Muscle of leg (tissue), 11 donors: ENCODE results near the gene LGI2. TPM values are rescaled to one million over a fixed set of nuclear protein-coding genes. Genes with fewer than 3 reads are reported as not detected.
"Not testable (repeated sequence)": the region's sequence is repeated elsewhere in the genome, so short reads cannot be mapped to it uniquely, and the experiment has no call there.

Source experiments
- DNase-seq: peaks from one replicate; pipeline ENCODE4 v3.0.0; 2013
- H3K27ac ChIP-seq: one replicate; pipeline ENCODE4 v1.5.1; 2013; ENCODE audit warnings: mild to moderate bottlenecking, low read length, control low read depth
- H3K27me3 ChIP-seq: one replicate; pipeline ENCODE4 v1.6.1; 2013; ENCODE audit warnings: low read length; ENCODE audit not compliant: control insufficient read depth, insufficient read depth
- H3K36me3 ChIP-seq: one replicate; pipeline ENCODE4 v1.6.1; 2013; ENCODE audit warnings: low read length; ENCODE audit not compliant: control insufficient read depth, insufficient read depth
- H3K4me1 ChIP-seq: one replicate; pipeline ENCODE4 v1.6.1; 2013; ENCODE audit warnings: low read length; ENCODE audit not compliant: control insufficient read depth, insufficient read depth
- H3K4me3 ChIP-seq: one replicate; pipeline ENCODE4 v1.5.1; 2013; ENCODE audit warnings: low read length, control low read depth
- H3K9me3 ChIP-seq: replicated peaks from 2 replicates; pipeline ENCODE4 v1.6.1; 2013; ENCODE audit warnings: low read depth, low read length; ENCODE audit not compliant: control insufficient read depth
- WGBS: methylation state at CpG from one replicate; pipeline ENCODE4 v1.1.5; 2013; ENCODE audit warnings: missing lambda C conversion rate; ENCODE audit not compliant: insufficient coverage; 5-methylcytosine and 5-hydroxymethylcytosine counted together
- polyA plus RNA-seq, 8 donors: library from polyadenylated mRNA; unstranded; fragments of 120-200 nt; gene quantifications; one replicate each; pipeline versions ENCODE4 v1.2.1 to v1.2.3, GENCODE V29; 2013; ENCODE audit warnings: inconsistent platforms in 1 of 8, low replicate concordance in 1 of 8; ENCODE audit not compliant: insufficient read length in 8 of 8, insufficient read depth in 1 of 8
- total RNA-seq: library from RNA; stranded (reverse); fragments of 120-200 nt; gene quantifications from one replicate; pipeline ENCODE4 v1.2.4, GENCODE V29; 2013

Gene LGI2
- total and polyA plus RNA-seq, 9 donors: 2.6 to 7.3 (median 5.1) TPM

GRCh38 chr4:25022766-25023165, 8.0 kb downstream of the LGI2 start:
- DNase-seq: peak; percentile 69

DNA sequence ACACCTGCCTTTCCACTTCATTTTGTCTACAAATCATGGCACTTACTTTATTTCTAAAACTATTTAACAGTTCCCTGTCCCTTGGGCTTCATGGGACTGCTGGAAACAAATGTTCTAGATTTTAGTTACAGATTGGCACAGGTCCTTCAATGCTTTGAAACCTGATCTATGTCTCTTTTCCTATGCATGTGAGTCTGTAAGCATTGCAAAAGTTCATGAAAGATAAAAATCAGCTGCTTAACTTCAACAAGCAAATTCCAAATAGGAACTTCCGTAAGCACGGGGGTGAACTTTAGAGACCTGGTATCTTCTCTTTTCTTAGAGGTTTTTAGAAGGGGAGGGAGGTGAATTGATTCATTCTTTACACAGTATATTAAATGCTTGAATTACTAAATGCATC, 9.5 kb downstream of the LGI2 start:
- no peak overlapping the region for H3K27ac ChIP-seq

More at GRCh38 chr4:25022766-25023165, 8.0 kb downstream of the LGI2 start:
- 100% methylated on average over 1 of the region's 1 CpG for WGBS
- Histone ChIP-seq H3K36me3 (no peaks in the 10 kb centered on the region), H3K27ac (no peak overlapping the region), H3K27me3 (no peaks in the 10 kb centered on the region), H3K9me3 (no peaks in the 10 kb centered on the region), H3K4me3 (no peak overlapping the region), H3K4me1 (peaks cover 9% of the 10 kb centered on the region)

DNA sequence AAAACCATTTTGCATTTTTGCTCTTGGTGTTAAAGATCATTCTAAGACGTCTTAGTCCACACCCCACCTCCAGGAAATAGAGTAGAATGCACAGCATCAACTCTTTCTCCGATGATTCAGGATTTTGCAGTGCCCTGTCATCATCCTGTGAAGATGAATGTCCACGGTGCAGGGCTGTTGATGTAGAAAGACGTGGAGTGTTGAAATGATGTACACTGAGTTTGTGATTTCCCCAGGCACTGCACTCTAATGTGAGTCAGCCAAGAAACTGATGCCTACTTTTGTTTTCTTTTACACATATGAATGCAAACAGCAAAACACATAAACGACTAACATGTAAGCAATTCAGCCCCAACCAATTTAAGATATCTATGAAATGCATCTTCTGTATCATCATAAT, 10.5 kb downstream of the LGI2 start:
- DNase-seq: no peak
- Histone ChIP-seq H3K9me3 (no peaks in the 10 kb centered on the region), H3K4me1 (peaks cover 9% of the 10 kb centered on the region), H3K36me3 (no peaks in the 10 kb centered on the region), H3K27ac (no peak overlapping the region), H3K4me3 (no peak overlapping the region), H3K27me3 (no peaks in the 10 kb centered on the region)
- WGBS: no CpG with 5 or more reads among the region's 5 CpGs

More for the DNA sequence above, 9.5 kb downstream of the LGI2 start:
- H3K36me3 ChIP-seq: no peaks in the 10 kb centered on the region
- no peaks in the 10 kb centered on the region for H3K27me3 ChIP-seq
- H3K4me3 ChIP-seq: no peak overlapping the region
- DNase-seq: peak; percentile 75
- H3K9me3 ChIP-seq: no peaks in the 10 kb centered on the region
- WGBS: no CpG with 5 or more reads among the region's 2 CpGs
- peaks cover 9% of the 10 kb centered on the region for H3K4me1 ChIP-seq

DNA sequence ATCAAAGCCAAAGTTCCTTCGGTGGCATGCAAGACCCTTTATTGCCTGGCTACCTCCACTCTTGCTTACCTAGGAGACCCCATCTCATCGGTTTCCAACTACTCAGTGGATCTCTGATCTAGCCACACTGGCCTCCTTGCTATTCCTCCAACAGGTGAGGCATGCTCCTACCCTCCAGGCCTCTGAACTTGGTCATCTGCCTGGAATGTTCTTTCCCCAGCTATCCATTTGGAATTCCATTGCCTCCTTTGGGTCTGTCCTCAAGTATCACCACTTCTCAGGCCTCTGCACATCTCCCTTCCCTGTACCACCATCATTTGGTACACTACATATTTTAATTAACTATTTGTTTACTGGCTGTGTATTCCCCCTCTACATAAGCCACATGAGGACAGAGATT, 11.2 kb downstream of the LGI2 start:
- Histone ChIP-seq H3K9me3 (no peaks in the 10 kb centered on the region), H3K27ac (no peak overlapping the region), H3K36me3 (no peaks in the 10 kb centered on the region), H3K4me1 (peaks cover 10% of the 10 kb centered on the region), H3K4me3 (no peak overlapping the region), H3K27me3 (no peaks in the 10 kb centered on the region)
- DNase-seq: no peak
- WGBS: 89% methylated on average over 2 of the region's 2 CpGs

DNA sequence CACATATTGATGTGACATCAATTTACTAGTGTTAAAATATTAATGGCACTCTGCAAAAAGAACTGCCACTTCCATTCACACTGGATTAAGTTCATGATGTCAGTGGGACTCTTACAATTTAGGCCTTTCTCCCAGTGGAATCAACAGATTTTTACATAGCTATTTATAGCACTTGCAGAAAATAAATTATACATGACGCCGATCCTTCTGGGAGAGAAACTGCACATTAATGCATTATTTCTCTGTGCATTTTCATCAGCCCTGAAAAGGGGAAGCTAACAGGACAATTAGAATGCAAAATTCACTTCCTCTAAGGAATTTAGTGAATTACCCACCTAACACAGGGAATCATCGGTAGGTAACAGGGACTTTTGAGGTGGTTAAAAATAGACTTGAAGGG, 15.7 kb downstream of the LGI2 start:
- no peaks in the 10 kb centered on the region for H3K27me3 ChIP-seq
- no peak overlapping the region for H3K4me3 ChIP-seq
- WGBS: no CpG with 5 or more reads among the region's 3 CpGs
- peaks cover 9% of the 10 kb centered on the region for H3K4me1 ChIP-seq
- peak; percentile 57 for DNase-seq
- no peak overlapping the region for H3K27ac ChIP-seq
- H3K9me3 ChIP-seq: no peaks in the 10 kb centered on the region
- no peaks in the 10 kb centered on the region for H3K36me3 ChIP-seq

DNA sequence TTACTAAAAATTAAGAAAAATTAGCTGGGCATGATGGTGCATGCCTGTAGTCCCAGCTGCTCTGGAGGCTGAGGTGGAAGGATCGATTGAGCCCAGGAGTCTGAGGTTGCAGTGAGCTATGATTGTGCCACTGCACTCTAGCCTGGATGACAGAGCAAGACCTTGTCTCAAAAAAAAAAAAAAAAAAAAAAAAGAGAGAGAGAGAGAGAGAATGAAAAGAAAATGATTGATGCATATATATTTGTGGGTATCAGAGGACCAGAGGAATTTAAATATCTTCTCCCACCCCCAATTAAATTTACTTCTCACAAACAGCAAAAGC, 16.1 kb downstream of the LGI2 start:
- not testable (repeated sequence) for H3K4me3 ChIP-seq, H3K27me3 ChIP-seq, DNase-seq, H3K36me3 ChIP-seq, H3K9me3 ChIP-seq, H3K4me1 ChIP-seq
- peak overlapping the region; percentile 74 for H3K27ac ChIP-seq
- no CpG with 5 or more reads among the region's 1 CpG for WGBS

DNA sequence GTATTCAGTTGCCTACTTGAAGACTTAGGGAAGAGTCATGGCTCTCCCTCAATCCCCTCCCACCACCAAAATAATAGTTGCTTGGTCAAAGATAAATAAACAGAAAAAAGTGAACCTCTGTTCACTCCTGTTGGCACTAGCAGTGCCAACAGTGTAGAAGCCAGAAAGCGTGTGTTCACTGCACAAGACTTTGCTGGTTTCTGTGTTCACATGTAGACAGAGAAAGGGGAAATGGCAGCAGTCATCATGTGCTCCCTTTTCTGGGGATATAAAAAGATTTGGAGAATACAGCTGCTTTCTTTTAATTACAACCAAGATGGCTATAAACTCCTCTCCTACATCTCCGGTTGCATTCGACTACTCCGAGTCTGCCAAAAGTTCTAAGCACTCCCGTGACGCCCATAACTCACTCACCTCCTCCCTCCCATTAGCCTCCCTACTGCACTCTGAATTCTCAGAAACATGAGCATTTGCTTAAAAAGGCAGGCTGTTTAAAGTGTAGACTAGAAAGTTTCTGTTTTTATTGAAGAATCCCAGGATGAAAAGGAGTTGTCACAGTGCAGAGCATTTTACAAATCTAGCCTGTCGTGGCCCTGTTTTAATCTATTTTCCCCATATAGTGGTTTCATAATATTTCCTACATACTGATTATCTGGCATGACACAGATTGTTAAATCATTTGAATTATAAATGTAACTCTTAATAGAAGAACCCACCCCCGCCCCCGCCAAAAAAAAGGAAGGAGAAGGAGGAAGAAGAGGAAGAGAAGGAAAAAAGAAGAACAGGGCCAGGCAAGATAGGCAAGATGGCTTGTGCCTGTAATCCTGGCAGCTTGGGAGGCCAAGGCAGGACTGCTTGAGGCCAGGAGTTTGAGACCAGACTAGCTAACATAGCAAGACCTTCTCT, 16.7 kb downstream of the LGI2 start:
- Histone ChIP-seq H3K9me3 (no peaks in the 10 kb centered on the region), H3K27ac (peak overlapping the region; percentile 74), H3K4me1 (peaks cover 9% of the 10 kb centered on the region), H3K36me3 (no peaks in the 10 kb centered on the region), H3K27me3 (no peaks in the 10 kb centered on the region), H3K4me3 (no peak overlapping the region)
- 4% methylated on average over 4 of the region's 9 CpGs for WGBS
- peak; percentile 97 for DNase-seq

GRCh38 chr4:25012655-25013054, 18.1 kb downstream of the LGI2 start:
- Histone ChIP-seq H3K27ac (no peak overlapping the region), H3K9me3 (no peaks in the 10 kb centered on the region), H3K36me3 (no peaks in the 10 kb centered on the region), H3K27me3 (no peaks in the 10 kb centered on the region), H3K4me1 (peaks cover 9% of the 10 kb centered on the region), H3K4me3 (no peak overlapping the region)
- WGBS: 40% methylated on average over 2 of the region's 8 CpGs
- no peak for DNase-seq

GRCh38 chr4:25011135-25011866, 19.4 kb downstream of the LGI2 start:
- no peaks in the 10 kb centered on the region for H3K9me3 ChIP-seq
- WGBS: 86% methylated on average over 10 of the region's 14 CpGs
- no peak for DNase-seq

GRCh38 chr4:25007598-25007997, 23.1 kb downstream of the LGI2 start:
- no peaks in the 10 kb centered on the region for H3K36me3 ChIP-seq
- no peak for DNase-seq
- no peaks in the 10 kb centered on the region for H3K9me3 ChIP-seq
- no peak overlapping the region for H3K27ac ChIP-seq
- H3K4me1 ChIP-seq: no peaks in the 10 kb centered on the region
- H3K27me3 ChIP-seq: no peaks in the 10 kb centered on the region
- 67% methylated on average over 1 of the region's 2 CpGs for WGBS
- H3K4me3 ChIP-seq: no peak overlapping the region

More at GRCh38 chr4:25011135-25011866, 19.4 kb downstream of the LGI2 start:
- no peak overlapping the region for H3K27ac ChIP-seq
- H3K4me3 ChIP-seq: no peak overlapping the region
- H3K36me3 ChIP-seq: no peaks in the 10 kb centered on the region
- H3K27me3 ChIP-seq: no peaks in the 10 kb centered on the region
- peaks cover 9% of the 10 kb centered on the region for H3K4me1 ChIP-seq
